Testis (tissue), 3 donors: ENCODE data around the gene AUP1. TPM values are rescaled to one million over a fixed set of nuclear protein-coding genes. Genes with fewer than 3 reads are reported as not detected.
A peak's percentile ranks its signal among the peaks of the same experiment; 100 is the strongest.

Source experiments
- DNase-seq: peaks from one replicate; pipeline ENCODE4 v3.0.0-alpha.2; 2019
- H3K27ac ChIP-seq, 2 donors: fragments of 200-600 bp; sonication (generic); one replicate each; pipeline ENCODE4 v1.5.1; 2019
- H3K27me3 ChIP-seq: fragments of 200-600 bp; sonication (generic); one replicate; pipeline ENCODE4 v1.5.1; 2019
- H3K36me3 ChIP-seq: fragments of 200-600 bp; sonication (generic); one replicate; pipeline ENCODE4 v1.5.1; 2017; ENCODE audit warnings: low read depth; ENCODE audit errors: missing control alignments
- H3K4me1 ChIP-seq: fragments of 200-600 bp; sonication (generic); one replicate; pipeline ENCODE4 v1.5.1; 2019
- H3K4me3 ChIP-seq, 2 donors: fragments of 200-600 bp; sonication (generic); one replicate each; pipeline ENCODE4 v1.5.1; 2017 to 2019
- H3K9me3 ChIP-seq: fragments of 200-600 bp; sonication (generic); one replicate; pipeline ENCODE4 v1.5.1; 2017
- CTCF ChIP-seq, 3 experiments: fragments of 450-650 bp in 2 of 3; fragments of 200-600 bp in 1 of 3; sonication (generic) in 1 of 3; IDR thresholded peaks; one replicate each; pipeline ENCODE4 v1.5.1; 2016 to 2019; ENCODE audit warnings: antibody characterized with exemption in 3 of 3, mild to moderate bottlenecking in 2 of 3, moderate library complexity in 1 of 3
- POLR2A ChIP-seq: fragments of 450-650 bp; IDR thresholded peaks from one replicate; pipeline ENCODE4 v1.6.1; 2017; ENCODE audit warnings: antibody characterized with exemption, mild to moderate bottlenecking, moderate library complexity
- WGBS, 2 donors: methylation state at CpG; one replicate each; pipeline ENCODE4 v1.1.5; 2018; 5-methylcytosine and 5-hydroxymethylcytosine counted together
- intact Hi-C: fragments of 100-400 bp; cut with DNase I; formaldehyde crosslinking; loops from one replicate; pipeline ENCODE4 v1.15.1; 2023; ENCODE audit warnings: low total_unique reads
- polyA plus RNA-seq: library from polyadenylated mRNA; stranded (reverse); fragments of 350-450 nt; fragmentation: Illumina TruSeq; extraction: RNeasy Lipid Tissue Mini Kit (QIAGEN cat#74804); gene quantifications from one replicate; pipeline ENCODE4 v1.2.3, GENCODE V29; 2014; ENCODE audit warnings: low read depth, low replicate concordance; ENCODE audit not compliant: insufficient read depth
- total RNA-seq, 2 donors: library from RNA; depleted of rRNA; stranded (reverse); fragments of >200 nt; gene quantifications; one replicate each; pipeline ENCODE4 v1.2.3, GENCODE V29; 2016

AUP1 gene
- total and polyA plus RNA-seq, 3 donors from 2014 or later, result 107 to 169 (median 141) TPM

GRCh38 chr2:74503506-74504475 lies 25.7 kb downstream of the AUP1 start:
- DNase-seq, result no peak
- TF ChIP-seq POLR2A (no peak), CTCF (IDR thresholded peaks at IDR 0.05) (no peak)
- Histone ChIP-seq H3K4me1 (peaks cover 14% of the 10 kb centered on the region), H3K27me3 (no peaks in the 10 kb centered on the region), H3K9me3 (no peaks in the 10 kb centered on the region), H3K36me3 (peaks cover 4% of the 10 kb centered on the region), H3K4me3 (peak overlapping the region; percentile 39 to 51), H3K27ac (no peak overlapping the region)
- intact Hi-C loops, result no loop called here
- 47 to 51% methylated on average over 21 to 45 of the region's 45 CpGs for WGBS, 2 donors

- Histone ChIP-seq H3K4me1 (peaks cover 13% of the 10 kb centered on the region), H3K9me3 (no peaks in the 10 kb centered on the region), H3K27me3 (no peaks in the 10 kb centered on the region), H3K27ac (no peak overlapping the region), H3K4me3 (peak overlapping the region; percentile 39 to 51), H3K36me3 (peaks cover 4% of the 10 kb centered on the region)
- peak; percentile 64 for DNase-seq
- 1 to 3% methylated on average over 20 to 65 of the region's 67 CpGs for WGBS, 2 donors
- no peak for TF ChIP-seq POLR2A
- TF ChIP-seq CTCF (IDR thresholded peaks at IDR 0.05), result no peak
- intact Hi-C loops, result no loop called here
Observed at GRCh38 chr2:74502720-74503505, 26.6 kb downstream of the AUP1 start.

- H3K4me1 ChIP-seq, result peaks cover 18% of the 10 kb centered on the region
- no peaks in the 10 kb centered on the region for H3K9me3 ChIP-seq
- no peak for DNase-seq
- intact Hi-C loops, result no loop called here
- H3K36me3 ChIP-seq, result peaks cover 4% of the 10 kb centered on the region
- no peaks in the 10 kb centered on the region for H3K27me3 ChIP-seq
- H3K27ac ChIP-seq, result no peak overlapping the region
- no peak for TF ChIP-seq CTCF (IDR thresholded peaks at IDR 0.05)
- TF ChIP-seq POLR2A, result no peak
- 12 to 13% methylated on average over 31 to 32 of the region's 32 CpGs for WGBS, 2 donors
- peak overlapping the region; percentile 39 to 51 for H3K4me3 ChIP-seq
Observed at GRCh38 chr2:74502147-74502719, 27.3 kb downstream of the AUP1 start.

GRCh38 chr2:74501335-74502071 lies 28.0 kb downstream of the AUP1 start:
- TF ChIP-seq POLR2A (no peak), CTCF (IDR thresholded peaks at IDR 0.05) (no peak)
- Histone ChIP-seq H3K36me3 (peaks cover 4% of the 10 kb centered on the region), H3K4me1 (peaks cover 18% of the 10 kb centered on the region), H3K4me3 (no peak overlapping the region), H3K27me3 (no peaks in the 10 kb centered on the region), H3K9me3 (no peaks in the 10 kb centered on the region), H3K27ac (no peak overlapping the region)
- no peak for DNase-seq
- 51 to 62% methylated on average over 18 of the region's 18 CpGs for WGBS, 2 donors
- intact Hi-C loops, result no loop called here
